Measurements from ENCODE around the gene ADAMTS9.

Gene ADAMTS9

DNA sequence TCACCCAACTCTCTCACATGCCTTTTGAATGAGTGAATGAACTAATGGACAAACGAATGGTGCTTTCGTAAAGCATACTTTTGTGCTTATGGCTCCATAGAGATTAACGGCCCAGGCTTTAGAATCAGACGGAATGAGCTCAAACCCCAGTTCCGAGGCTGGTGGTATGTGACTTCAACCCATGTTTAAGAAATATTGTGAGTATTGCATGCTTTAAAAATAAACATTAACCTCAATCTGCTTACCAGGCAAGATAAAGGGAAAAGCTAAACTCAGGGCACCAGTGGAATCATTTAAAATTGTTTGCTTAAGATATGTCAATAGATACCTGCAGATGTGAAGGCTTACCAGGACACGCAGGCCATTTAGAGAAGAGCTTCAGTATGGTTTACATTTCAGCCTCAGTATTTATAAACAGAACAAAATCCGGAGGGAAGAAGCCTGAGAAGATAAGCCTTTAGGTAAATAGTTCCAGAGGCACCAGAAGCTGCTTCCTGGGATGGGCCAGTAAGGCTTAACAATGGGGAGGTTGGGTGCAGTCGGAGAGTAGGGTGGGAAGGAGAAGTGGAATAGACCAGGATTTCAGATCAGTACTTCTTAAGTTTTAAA is 186.4 kb downstream of the ADAMTS9 start:
- TF ChIP-seq CTCF (IDR thresholded peaks at IDR 0.05) = no peak
- Histone ChIP-seq H3K79me2 (no peaks in the 10 kb centered on the region), H3K9me3 (ENCODE audit: control insufficient read depth, low read length) (no peaks in the 10 kb centered on the region), H3K36me3 (ENCODE audit: control insufficient read depth, insufficient read depth, low read length) (no peaks in the 10 kb centered on the region), H3K4me3 (ENCODE audit: low read depth, low read length) (no peak overlapping the region), H3K9ac (no peak overlapping the region), H3K27ac (peak overlapping the region; percentile 48), H3K4me1 (peaks cover 7% of the 10 kb centered on the region), H3K4me2 (ENCODE audit: low read length) (no peak overlapping the region), H3K27me3 (ENCODE audit: control insufficient read depth, insufficient read depth, low read length) (no peaks in the 10 kb centered on the region), H2AFZ (peak overlapping the region; percentile 67)

DNA sequence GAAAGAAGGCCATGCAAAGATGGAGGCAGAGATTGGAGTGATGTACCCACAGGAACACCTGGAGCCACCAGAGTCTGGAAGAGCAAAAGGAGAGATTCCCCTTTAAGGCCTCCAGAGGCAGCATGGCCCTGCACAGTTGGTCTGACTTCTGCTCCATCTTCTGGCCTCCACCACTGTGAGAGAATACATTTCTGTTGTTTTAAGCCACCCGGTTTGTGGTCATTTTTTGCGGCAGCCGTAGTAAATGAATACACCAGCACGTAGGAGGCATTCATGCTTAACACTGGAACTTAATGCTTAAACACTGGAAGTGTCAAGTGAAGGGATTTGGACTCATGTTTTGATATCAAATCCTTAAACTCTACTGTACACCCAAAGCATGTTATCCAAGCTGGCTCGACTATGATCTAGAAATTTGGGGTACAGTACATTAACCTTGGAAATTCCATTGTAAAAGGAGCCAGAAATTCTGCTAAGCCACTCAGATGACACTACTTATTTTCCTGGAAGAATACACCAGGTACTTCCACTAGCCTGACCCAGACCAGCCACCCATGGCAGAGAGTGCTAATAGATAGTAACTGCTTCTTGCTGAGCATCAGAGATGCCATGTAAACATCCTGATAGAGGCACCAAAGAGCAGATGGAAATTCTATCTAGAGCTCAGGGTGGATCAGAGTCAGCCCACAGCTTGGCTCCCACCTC is 190.9 kb downstream of the ADAMTS9 start:
- no peak overlapping the region for H3K4me2 ChIP-seq (ENCODE audit: low read length)
- no peaks in the 10 kb centered on the region for H3K79me2 ChIP-seq
- H3K27ac ChIP-seq = no peak overlapping the region
- peak overlapping the region; percentile 35 for H2AFZ ChIP-seq
- no peaks in the 10 kb centered on the region for H3K36me3 ChIP-seq (ENCODE audit: control insufficient read depth, insufficient read depth, low read length)
- H3K9ac ChIP-seq = no peak overlapping the region
- H3K27me3 ChIP-seq (ENCODE audit: control insufficient read depth, insufficient read depth, low read length) = no peaks in the 10 kb centered on the region
- no peak for TF ChIP-seq CTCF (IDR thresholded peaks at IDR 0.05)
- peaks cover 13% of the 10 kb centered on the region for H3K4me1 ChIP-seq
- no peaks in the 10 kb centered on the region for H3K9me3 ChIP-seq (ENCODE audit: control insufficient read depth, low read length)
- no peak overlapping the region for H3K4me3 ChIP-seq (ENCODE audit: low read depth, low read length)

DNA sequence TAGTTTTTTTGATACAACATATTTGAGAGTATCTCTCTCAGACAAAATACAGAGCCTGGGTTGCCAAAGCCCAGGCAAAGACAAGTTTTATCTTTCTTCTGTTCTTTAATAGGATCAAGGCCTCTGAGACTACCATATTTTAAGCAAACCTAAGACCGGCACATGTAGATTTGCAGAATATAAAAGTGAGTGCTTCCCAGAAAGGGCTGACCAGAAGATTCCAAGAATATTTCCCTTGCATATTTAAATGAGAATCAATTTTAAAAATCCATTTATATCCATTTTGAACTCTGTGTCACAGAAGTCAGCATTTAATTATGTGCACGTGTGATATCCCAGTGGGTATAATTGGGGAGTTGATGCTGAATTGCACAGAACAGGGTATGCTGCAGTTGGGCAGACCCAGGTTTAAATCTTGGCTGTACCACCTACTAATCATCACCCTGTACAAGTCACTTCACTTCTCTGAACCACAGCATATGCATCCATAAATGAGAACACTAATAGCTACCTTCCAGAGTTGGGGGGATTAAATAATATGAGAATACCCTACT is 191.9 kb downstream of the ADAMTS9 start:
- Histone ChIP-seq H2AFZ (no peak overlapping the region), H3K9ac (no peak overlapping the region), H3K36me3 (ENCODE audit: control insufficient read depth, insufficient read depth, low read length) (no peaks in the 10 kb centered on the region), H3K79me2 (no peaks in the 10 kb centered on the region), H3K4me2 (ENCODE audit: low read length) (no peak overlapping the region), H3K4me1 (peaks cover 17% of the 10 kb centered on the region), H3K27me3 (ENCODE audit: control insufficient read depth, insufficient read depth, low read length) (no peaks in the 10 kb centered on the region), H3K9me3 (ENCODE audit: control insufficient read depth, low read length) (no peaks in the 10 kb centered on the region), H3K4me3 (ENCODE audit: low read depth, low read length) (no peak overlapping the region), H3K27ac (no peak overlapping the region)
- TF ChIP-seq CTCF (IDR thresholded peaks at IDR 0.05) = no peak

- Histone ChIP-seq H3K4me1 (peaks cover 21% of the 10 kb centered on the region), H3K4me2 (ENCODE audit: low read length) (no peak overlapping the region), H3K79me2 (no peaks in the 10 kb centered on the region), H3K9ac (no peak overlapping the region), H2AFZ (no peak overlapping the region), H3K9me3 (ENCODE audit: control insufficient read depth, low read length) (no peaks in the 10 kb centered on the region), H3K36me3 (ENCODE audit: control insufficient read depth, insufficient read depth, low read length) (no peaks in the 10 kb centered on the region), H3K4me3 (ENCODE audit: low read depth, low read length) (no peak overlapping the region), H3K27ac (no peak overlapping the region), H3K27me3 (ENCODE audit: control insufficient read depth, insufficient read depth, low read length) (no peaks in the 10 kb centered on the region)
- TF ChIP-seq CTCF (IDR thresholded peaks at IDR 0.05) = no peak
These were observed 192.5 kb downstream of the ADAMTS9 start for GRCh38 chr3:64495121-64495780.

Data from parathyroid adenoma (tissue), 2 donors.